GM19099 (cell line): ENCODE results near the gene GPHB5.

Experiments
- POLR2A ChIP-seq: IDR thresholded peaks from 3 replicates; pipeline ENCODE4 v1.6.1; 2011; ENCODE audit warnings: low read depth; ENCODE audit not compliant: insufficient read length; ENCODE audit errors: extremely low read depth

GPHB5 gene

GRCh38 chr14:63276492-63277342, 42.0 kb downstream of the GPHB5 start:
- no peak for TF ChIP-seq POLR2A

- no peak for TF ChIP-seq POLR2A
These were observed 42.7 kb downstream of the GPHB5 start for GRCh38 chr14:63276016-63276415.

DNA sequence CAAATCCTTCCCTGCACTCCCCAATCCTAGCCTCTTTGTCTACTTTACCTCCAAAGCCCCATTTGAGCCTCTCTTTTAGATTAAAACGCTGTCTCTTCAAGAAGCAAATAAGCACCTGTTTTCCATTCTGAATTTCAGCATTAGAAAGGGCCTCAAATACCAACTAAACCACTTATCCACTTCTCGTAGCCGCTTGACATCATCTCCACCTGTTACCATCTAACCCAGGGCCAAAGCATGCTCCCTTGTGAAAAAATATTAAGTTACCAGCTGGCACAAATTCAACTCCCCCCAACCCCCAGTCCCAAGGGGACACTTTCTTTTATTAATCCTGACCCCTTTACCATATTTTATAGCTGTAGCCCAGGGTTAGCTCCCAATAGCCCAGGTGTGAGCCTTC, 43.1 kb downstream of the GPHB5 start:
- TF ChIP-seq POLR2A = no peak

DNA sequence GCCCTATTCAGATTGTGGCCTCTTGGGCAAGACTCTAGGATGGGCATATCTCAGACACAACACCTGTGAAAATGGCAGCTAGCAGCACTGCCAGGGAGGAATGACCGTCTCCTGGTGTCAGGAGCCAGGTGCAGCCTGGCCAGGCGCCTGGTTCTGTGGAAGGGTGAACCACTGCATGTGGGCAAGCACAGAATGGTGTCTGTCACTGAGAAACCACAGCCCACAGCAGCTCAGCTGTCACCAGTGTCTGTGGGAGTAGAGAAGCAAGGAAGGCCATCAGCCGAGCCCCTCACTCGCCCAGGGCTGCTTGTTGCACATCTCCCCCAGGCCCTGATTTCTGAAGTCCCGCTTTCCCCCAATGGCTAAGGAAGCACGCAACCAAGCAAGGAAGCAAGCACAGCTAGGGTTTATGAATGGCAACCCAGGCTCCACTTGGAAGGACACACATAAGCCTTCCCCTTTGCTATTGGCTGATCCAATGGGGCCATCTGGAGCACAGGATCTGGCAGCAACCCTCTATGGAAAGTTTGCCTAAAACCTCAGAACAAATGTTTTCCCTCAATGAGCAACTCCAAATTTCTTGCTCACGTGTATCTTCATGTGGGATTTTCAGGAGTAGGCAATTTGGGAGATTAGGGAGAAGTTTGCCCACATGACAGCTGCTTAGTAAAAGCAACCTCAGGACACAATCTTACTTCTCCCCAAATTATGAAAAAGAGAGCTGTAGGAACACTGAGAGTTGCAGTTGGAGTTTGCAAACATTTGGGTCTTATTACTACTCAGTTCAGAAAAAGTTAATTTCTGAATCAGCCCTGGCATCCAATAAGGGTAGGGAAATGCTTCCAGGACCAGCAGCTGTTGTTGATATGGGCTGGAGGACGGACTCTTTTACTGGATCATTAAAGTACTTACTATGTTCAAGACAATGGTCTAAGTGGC, 44.7 kb downstream of the GPHB5 start:
- TF ChIP-seq POLR2A = no peak

- no peak for TF ChIP-seq POLR2A
These were observed 45.6 kb downstream of the GPHB5 start for GRCh38 chr14:63273129-63273528.

- no peak for TF ChIP-seq POLR2A
These were observed 49.0 kb downstream of the GPHB5 start for GRCh38 chr14:63269561-63270225.

DNA sequence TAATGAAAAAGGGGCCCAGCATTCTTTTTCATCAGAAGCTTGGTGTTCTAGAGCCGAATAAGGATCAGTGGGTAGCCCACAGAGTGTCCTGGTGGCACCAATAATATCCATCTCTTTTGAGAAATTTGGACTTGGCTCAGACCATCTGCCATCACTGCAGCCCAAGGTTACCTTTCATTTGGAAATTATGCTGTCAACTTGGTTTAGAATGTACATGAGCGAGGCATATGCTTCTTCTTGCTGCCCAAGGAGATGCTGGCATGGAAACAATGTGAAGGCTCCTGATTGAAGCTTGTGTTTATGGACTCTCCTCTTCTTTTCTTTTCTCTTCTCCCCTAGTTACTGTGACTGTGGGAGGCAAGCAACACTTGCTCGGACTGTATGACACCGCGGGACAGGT, 50.0 kb downstream of the GPHB5 start:
- no peak for TF ChIP-seq POLR2A

- no peak for TF ChIP-seq POLR2A
These were observed 51.6 kb downstream of the GPHB5 start for GRCh38 chr14:63267171-63267570.

GRCh38 chr14:63266106-63266505, 52.6 kb downstream of the GPHB5 start:
- TF ChIP-seq POLR2A = no peak
